Caco-2 (cell line): ENCODE data around the gene ARL1. TPM values are rescaled to one million over a fixed set of nuclear protein-coding genes. Genes with fewer than 3 reads are reported as not detected.

Experiments used
- Bru-seq: library from RNA; stranded (reverse); fragments of 400-500 nt; gene quantifications from one replicate; lab custom pipeline; 2021; lab: Mats Ljungman, UMichigan
- BruChase-seq, 2 experiments: library from RNA; stranded (reverse); fragments of 400-500 nt; gene quantifications; one replicate each; lab custom pipeline; 2021; lab: Mats Ljungman, UMichigan
- BruUV-seq: library from RNA; stranded (reverse); fragments of 400-500 nt; replicated peaks from 2 replicates; lab custom pipeline; 2021; lab: Mats Ljungman, UMichigan
- CTCF ChIA-PET: fragments of 300-600 bp; sonication (Branson Sonifier 250); formaldehyde crosslinking; loops from one replicate; lab custom pipeline; 2022; ENCODE audit warnings: antibody characterized with exemption; lab: Charles Lee
- POLR2A ChIA-PET: fragments of 300-600 bp; sonication (Branson Sonifier 250); formaldehyde crosslinking; loops from one replicate; lab custom pipeline; 2022; ENCODE audit warnings: antibody characterized with exemption; lab: Charles Lee
- DNase-seq, 2 experiments: peaks; one replicate each; pipeline versions ENCODE4 v3.0.0 to v3.0.0-alpha.2; 2020 to 2022
- H3K27me3 ChIP-seq: replicated peaks from 2 replicates; pipeline ENCODE4 v1.6.0; 2011; ENCODE audit warnings: low read length; ENCODE audit not compliant: control insufficient read depth, insufficient read depth
- H3K36me3 ChIP-seq: 2 replicates; pipeline ENCODE4 v1.5.1; 2011; ENCODE audit warnings: low read length; ENCODE audit not compliant: control insufficient read depth, insufficient read depth
- H3K4me1 ChIP-seq: fragments of 250-450 bp; sonication (Bioruptor Pico); 2 replicates; pipeline ENCODE4 v1.5.1; 2020; ENCODE audit warnings: mild to moderate bottlenecking
- H3K4me3 ChIP-seq: 2 replicates; pipeline ENCODE4 v1.5.1; 2011; ENCODE audit warnings: low read depth, mild to moderate bottlenecking, control low read depth, low read length
- H3K9me3 ChIP-seq: fragments of 250-450 bp; sonication (Bioruptor Pico); 2 replicates; pipeline ENCODE4 v1.5.1; 2020; ENCODE audit warnings: mild to moderate bottlenecking, moderate library complexity
- H3K27ac Mint-ChIP-seq: one replicate; pipeline ENCODE4 v1.8.0; 2022; ENCODE audit warnings: mixed read lengths; ENCODE audit not compliant: unreplicated experiment
- H3K27me3 Mint-ChIP-seq: one replicate; pipeline ENCODE4 v1.8.0; 2022; ENCODE audit warnings: mixed read lengths; ENCODE audit not compliant: insufficient read depth, unreplicated experiment
- H3K36me3 Mint-ChIP-seq: one replicate; pipeline ENCODE4 v1.8.0; 2022; ENCODE audit warnings: mild to moderate bottlenecking, mixed read lengths; ENCODE audit not compliant: insufficient read depth, unreplicated experiment
- H3K4me1 Mint-ChIP-seq: one replicate; pipeline ENCODE4 v1.8.0; 2022; ENCODE audit warnings: low read depth, mixed read lengths; ENCODE audit not compliant: unreplicated experiment
- H3K4me3 Mint-ChIP-seq: one replicate; pipeline ENCODE4 v1.8.0; 2022; ENCODE audit warnings: mild to moderate bottlenecking, moderate library complexity, mixed read lengths; ENCODE audit not compliant: unreplicated experiment
- H3K9me3 Mint-ChIP-seq: one replicate; pipeline ENCODE4 v1.8.0; 2022; ENCODE audit warnings: mixed read lengths; ENCODE audit not compliant: unreplicated experiment
- CTCF ChIP-seq, 2 experiments: fragments of 200-600 bp in 1 of 2; IDR thresholded peaks; 1 replicate in 1 of 2; 2 replicates in 1 of 2; pipeline versions ENCODE4 v1.5.1 to v1.8.0; 2011 to 2022; ENCODE audit warnings: antibody characterized with exemption in 1 of 2, control low read depth in 1 of 2, inconsistent platforms in 1 of 2, low read depth in 1 of 2, low read length in 1 of 2, mild to moderate bottlenecking in 1 of 2, moderate library complexity in 1 of 2; ENCODE audit not compliant: insufficient read depth in 1 of 2, severe bottlenecking in 1 of 2, unreplicated experiment in 1 of 2
- intact Hi-C: fragments of 100-400 bp; cut with micrococcal nuclease; formaldehyde crosslinking; loops from one replicate; pipeline ENCODE4 v1.10.0; 2022; ENCODE audit not compliant: unreplicated experiment
- long read RNA-seq: library from polyadenylated mRNA; stranded (forward); transcript quantifications from one replicate; pipeline ENCODE4 v2.0.0, GENCODE V29; 2022
- total RNA-seq: library from RNA; stranded (reverse); gene quantifications from 2 replicates; pipeline ENCODE4 v1.2.3, GENCODE V29; 2022

The ARL1 gene
- total RNA-seq (114 and 119 TPM in 2 replicates), Bru-seq, nascent RNA (percentile 89 among the genes with signal in this experiment), BruChase-seq, experiment 1, labeled RNA remaining after a 2-hour chase (percentile 94 among the genes with signal in this experiment), BruChase-seq, experiment 2, labeled RNA remaining after a 6-hour chase (percentile 97 among the genes with signal in this experiment)
- long read RNA-seq, transcript ARL1-201 (6 exons, 3,241 nt) = major isoform, 108 of 136 reads
- long read RNA-seq, partial matches to known transcripts = 2 of 136 reads
- long read RNA-seq, other reads (novel, unspliced or antisense) = 18 of 136 reads

DNA sequence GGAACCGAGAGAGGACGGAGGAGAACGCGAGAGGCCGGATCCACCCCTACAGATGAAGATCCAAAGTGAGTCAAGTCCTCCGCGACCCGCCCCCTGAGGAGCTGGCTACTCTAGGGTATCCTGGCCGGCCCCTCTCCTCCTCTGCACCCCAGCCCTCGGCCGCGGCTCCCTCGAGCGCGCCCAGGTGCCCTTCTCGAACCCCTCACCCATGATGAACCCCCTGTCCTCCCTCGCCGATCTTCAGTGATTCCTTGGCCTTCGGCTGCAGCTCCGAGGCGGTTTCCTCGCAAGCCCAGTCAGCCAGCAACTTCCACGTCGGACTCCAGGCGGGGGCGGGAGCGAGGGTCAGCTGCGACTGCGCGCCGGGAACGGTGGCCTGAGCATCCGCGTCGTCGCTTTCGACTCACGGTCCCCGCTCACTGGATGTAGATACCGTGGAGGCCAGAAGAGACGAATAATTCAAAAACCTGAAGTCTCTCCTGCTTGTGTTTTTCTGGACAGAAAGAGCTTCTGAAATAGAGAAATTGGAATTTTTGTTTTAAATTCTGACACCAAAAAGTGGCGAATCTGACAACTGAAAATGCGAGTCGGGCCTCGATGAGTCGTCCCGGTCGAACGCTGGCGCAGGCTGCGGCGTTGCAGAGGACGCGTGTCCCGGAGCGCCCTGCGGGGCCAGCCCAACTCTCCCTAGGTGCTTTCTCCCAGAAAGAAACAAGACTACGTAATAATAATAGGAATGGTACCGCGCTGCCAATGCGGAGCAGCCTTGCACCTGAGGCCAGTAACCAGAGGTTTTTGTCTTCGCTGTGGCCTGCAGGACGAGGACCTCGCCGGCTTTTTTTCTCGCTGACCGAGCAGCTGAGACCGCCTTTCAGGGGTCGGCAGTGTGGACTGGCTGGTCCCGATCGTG is at the start of gene ARL1:
Gene ARL1, minus strand, starts transcription at position 337 of the 910 bp plus-strand sequence. Its CDS starts 127 bp downstream, at position 210.
- no peaks in the 10 kb centered on the region for H3K36me3 ChIP-seq
- DNase-seq = peak; percentile 87 to 89
- ChIA-PET POLR2A (no interaction called here), CTCF (interaction anchor here (0.7 to 1.1 kb wide), 2 partner anchors 201 to 352 kb away, joined by 3 to 4 read pairs; no protein-coding TSS in a partner anchor)
- H3K4me3 Mint-ChIP-seq = peak within 1 kb of the TSS; percentile 94
- H3K9me3 ChIP-seq = no peaks in the 10 kb centered on the region
- H3K4me3 ChIP-seq = peak within 1 kb of the TSS; percentile 86
- H3K9me3 Mint-ChIP-seq = no peaks in the 10 kb centered on the region
- no TSS peak for BruUV-seq
- peaks cover 24% of the 10 kb centered on the region for H3K36me3 Mint-ChIP-seq
- H3K4me1 ChIP-seq = 0 out of 2 replicates have a peak, but pooled peaks cover 8% of the 10 kb centered on the region
- peak within 1 kb of the TSS; percentile 97 for H3K27ac Mint-ChIP-seq
- H3K4me1 Mint-ChIP-seq = peaks cover 6% of the 10 kb centered on the region
- intact Hi-C loops = loop anchor here (2.0 kb wide), 1 partner anchor 423 kb away; the partner anchor contains the start of gene GNPTAB
- no peaks in the 10 kb centered on the region for H3K27me3 ChIP-seq
- no peak for TF ChIP-seq CTCF (IDR thresholded peaks at IDR 0.05; ENCODE audit: insufficient read depth in 1 of 2, low read depth in 1 of 2, low read length in 1 of 2, severe bottlenecking in 1 of 2, unreplicated experiment in 1 of 2)
- no peaks in the 10 kb centered on the region for H3K27me3 Mint-ChIP-seq

- no peaks in the 10 kb centered on the region for H3K27me3 Mint-ChIP-seq
- no peak overlapping the region for H3K27ac Mint-ChIP-seq
- Histone ChIP-seq H3K36me3 (no peaks in the 10 kb centered on the region), H3K9me3 (no peaks in the 10 kb centered on the region), H3K27me3 (no peaks in the 10 kb centered on the region), H3K4me1 (peaks cover 9% of the 10 kb centered on the region), H3K4me3 (no peak overlapping the region)
- no peak for DNase-seq
- no TSS peak for BruUV-seq
- intact Hi-C loops = no loop called here
- CTCF ChIA-PET = no interaction called here
- no peak overlapping the region for H3K4me3 Mint-ChIP-seq
- H3K36me3 Mint-ChIP-seq = no peaks in the 10 kb centered on the region
- H3K9me3 Mint-ChIP-seq = peaks cover 11% of the 10 kb centered on the region
- POLR2A ChIA-PET = no interaction called here
- no peak for TF ChIP-seq CTCF (IDR thresholded peaks at IDR 0.05; ENCODE audit: insufficient read depth in 1 of 2, low read depth in 1 of 2, low read length in 1 of 2, severe bottlenecking in 1 of 2, unreplicated experiment in 1 of 2)
- no peaks in the 10 kb centered on the region for H3K4me1 Mint-ChIP-seq
These were observed 48.1 kb upstream of the ARL1 start for GRCh38 chr12:101455685-101456084.
